ENCODE results near the gene TNFAIP3.
A peak's percentile ranks its signal among the peaks of the same experiment; 100 is the strongest.

TNFAIP3 gene

GRCh38 chr6:137904822-137905617, 38.0 kb downstream of the TNFAIP3 start:
- DNase-seq, result peak; percentile 16 to 41

- no peak for DNase-seq
Measured at GRCh38 chr6:137906020-137906472, 39.0 kb downstream of the TNFAIP3 start.

GRCh38 chr6:137907170-137907569, 40.1 kb downstream of the TNFAIP3 start:
- DNase-seq, result no peak

GRCh38 chr6:137909533-137909932, 42.5 kb downstream of the TNFAIP3 start:
- DNase-seq, result no peak

GRCh38 chr6:137910424-137910834, 43.4 kb downstream of the TNFAIP3 start:
- DNase-seq, result no peak

GRCh38 chr6:137910843-137911456, 43.9 kb downstream of the TNFAIP3 start:
- DNase-seq, result no peak

- DNase-seq, result no peak
Measured at GRCh38 chr6:137911675-137912191, 44.7 kb downstream of the TNFAIP3 start.

- no peak for DNase-seq
Measured at GRCh38 chr6:137912813-137913212, 45.8 kb downstream of the TNFAIP3 start.

GRCh38 chr6:137913434-137913833, 46.4 kb downstream of the TNFAIP3 start:
- DNase-seq, result no peak

- DNase-seq, result no peak
Measured at GRCh38 chr6:137913996-137914529, 47.0 kb downstream of the TNFAIP3 start.

GRCh38 chr6:137914530-137915193, 47.6 kb downstream of the TNFAIP3 start:
- DNase-seq, result no peak

GRCh38 chr6:137915790-137916189, 48.7 kb downstream of the TNFAIP3 start:
- DNase-seq, result no peak

- no peak for DNase-seq
Measured at GRCh38 chr6:137917551-137918325, 50.7 kb downstream of the TNFAIP3 start.

GRCh38 chr6:137919502-137919823, 52.4 kb downstream of the TNFAIP3 start:
- DNase-seq, result no peak

- no peak for DNase-seq
Measured at GRCh38 chr6:137919837-137920730, 53.0 kb downstream of the TNFAIP3 start.

- no peak for DNase-seq
Measured at GRCh38 chr6:137921823-137922222, 54.8 kb downstream of the TNFAIP3 start.

- DNase-seq, result no peak
Measured at GRCh38 chr6:137923866-137924653, 57.0 kb downstream of the TNFAIP3 start.

- DNase-seq, result no peak
Measured at GRCh38 chr6:137925141-137925698, 58.2 kb downstream of the TNFAIP3 start.

GRCh38 chr6:137926207-137926731, 59.2 kb downstream of the TNFAIP3 start:
- DNase-seq, result no peak

GRCh38 chr6:137926985-137927384, 59.9 kb downstream of the TNFAIP3 start:
- no peak for DNase-seq

Data from CD4-positive, alpha-beta T cell treated with Interleukin-4 for 1 hour (primary cell).